GOT3 (cell line): Measurements from ENCODE around the gene NLRP1.
"Not testable (repeated sequence)": the region's sequence is repeated elsewhere in the genome, so short reads cannot be mapped to it uniquely, and the experiment has no call there.

Experiments
- DNase-seq: peaks from one replicate; lab custom pipeline; 2025; ENCODE audit warnings: mixed read lengths; lab: John Stamatoyannopoulos, UW

Gene NLRP1

GRCh38 chr17:5587438-5588032 is 3.2 kb upstream of the NLRP1 start:
- no peak for DNase-seq

- no peak for DNase-seq
These were observed 1.7 kb upstream of the NLRP1 start for GRCh38 chr17:5585836-5586521.

GRCh38 chr17:5585287-5585794 is 1.0 kb upstream of the NLRP1 start:
- DNase-seq, result no peak

GRCh38 chr17:5583426-5584382 is 605 bp downstream of the NLRP1 start:
- no peak for DNase-seq

- no peak for DNase-seq
These were observed 1.8 kb downstream of the NLRP1 start for GRCh38 chr17:5582209-5583185.

- no peak for DNase-seq
These were observed 2.7 kb downstream of the NLRP1 start for GRCh38 chr17:5581655-5582054.

GRCh38 chr17:5580969-5581368 is 3.3 kb downstream of the NLRP1 start:
- DNase-seq, result no peak

- DNase-seq, result no peak
These were observed 3.9 kb downstream of the NLRP1 start for GRCh38 chr17:5580367-5580766.

GRCh38 chr17:5578768-5579167 is 5.5 kb downstream of the NLRP1 start:
- DNase-seq, result not testable (repeated sequence)

- DNase-seq, result not testable (repeated sequence)
These were observed 11.3 kb downstream of the NLRP1 start for GRCh38 chr17:5573017-5573416.

- no peak for DNase-seq
These were observed 13.0 kb downstream of the NLRP1 start for GRCh38 chr17:5571281-5571680.

- DNase-seq, result no peak
These were observed 18.5 kb downstream of the NLRP1 start for GRCh38 chr17:5565808-5566207.

- DNase-seq, result no peak
These were observed 20.9 kb downstream of the NLRP1 start for GRCh38 chr17:5563456-5563855.

- no peak for DNase-seq
These were observed 21.5 kb downstream of the NLRP1 start for GRCh38 chr17:5562661-5563360.

GRCh38 chr17:5561736-5562571 is 22.4 kb downstream of the NLRP1 start:
- no peak for DNase-seq

- DNase-seq, result no peak
These were observed 23.8 kb downstream of the NLRP1 start for GRCh38 chr17:5560361-5560988.

- DNase-seq, result no peak
These were observed 25.2 kb downstream of the NLRP1 start for GRCh38 chr17:5558815-5559785.

GRCh38 chr17:5557990-5558389 is 26.3 kb downstream of the NLRP1 start:
- DNase-seq, result no peak
